GM21390 (cell line): Measurements from ENCODE around the gene ASTN2.

Experiments
- ATAC-seq: cut with Tn5 transposase; IDR thresholded peaks from one replicate; pipeline ENCODE4 v1.9.1; 2021; ENCODE audit not compliant: unreplicated experiment

The ASTN2 gene

DNA sequence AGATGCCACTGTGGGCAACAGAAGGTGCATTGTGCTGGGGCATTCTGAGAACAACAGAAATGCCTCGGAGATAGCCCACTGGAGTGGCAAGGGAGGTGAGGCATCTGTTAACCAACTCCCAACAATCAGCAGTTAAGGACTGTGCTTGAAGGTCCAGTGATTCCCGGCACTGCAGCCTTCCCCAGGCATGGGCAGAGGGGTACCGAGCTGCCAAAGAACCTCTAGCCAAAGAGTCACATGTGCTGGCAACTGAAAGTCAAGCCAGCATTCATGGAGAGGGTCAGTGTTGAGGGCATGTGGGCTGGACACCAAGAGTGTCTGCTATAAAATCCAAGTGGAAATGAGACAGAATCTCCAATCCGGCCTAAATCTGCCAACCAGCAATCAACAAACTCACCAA lies 149.6 kb downstream of the ASTN2 start:
- ATAC-seq, result no peak

DNA sequence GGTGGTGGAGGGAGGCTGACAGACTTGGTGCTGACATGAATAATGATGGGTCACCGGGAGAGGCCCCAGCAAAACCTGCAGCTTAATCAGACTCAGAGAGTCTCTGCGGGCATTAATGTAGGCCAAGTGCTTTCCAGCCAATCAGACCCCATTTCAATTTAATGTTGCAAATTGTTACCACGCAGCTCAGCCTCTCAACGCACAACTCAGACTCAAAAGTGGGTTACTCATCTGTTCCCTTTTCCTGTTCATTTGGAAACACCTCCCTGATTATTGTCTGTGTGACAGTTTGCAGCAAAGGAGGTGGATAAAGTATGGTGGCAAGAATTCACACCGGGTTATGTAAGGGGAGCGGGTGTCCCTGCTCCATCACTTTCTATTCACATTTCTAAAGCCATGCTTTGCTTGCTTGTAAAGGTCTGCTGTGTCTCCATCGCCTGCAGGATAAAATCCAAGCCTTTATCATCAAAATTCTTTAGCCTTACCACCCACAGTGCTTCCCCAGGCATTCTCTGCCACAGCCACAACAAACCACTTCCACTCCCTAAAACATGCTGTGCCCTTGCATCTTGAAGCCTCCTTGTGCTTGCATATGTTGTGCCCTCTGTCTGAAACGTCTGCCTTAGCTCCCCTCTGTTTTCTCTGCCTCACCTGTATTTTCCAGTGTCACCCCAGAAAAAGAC lies 156.5 kb downstream of the ASTN2 start:
- no peak for ATAC-seq

DNA sequence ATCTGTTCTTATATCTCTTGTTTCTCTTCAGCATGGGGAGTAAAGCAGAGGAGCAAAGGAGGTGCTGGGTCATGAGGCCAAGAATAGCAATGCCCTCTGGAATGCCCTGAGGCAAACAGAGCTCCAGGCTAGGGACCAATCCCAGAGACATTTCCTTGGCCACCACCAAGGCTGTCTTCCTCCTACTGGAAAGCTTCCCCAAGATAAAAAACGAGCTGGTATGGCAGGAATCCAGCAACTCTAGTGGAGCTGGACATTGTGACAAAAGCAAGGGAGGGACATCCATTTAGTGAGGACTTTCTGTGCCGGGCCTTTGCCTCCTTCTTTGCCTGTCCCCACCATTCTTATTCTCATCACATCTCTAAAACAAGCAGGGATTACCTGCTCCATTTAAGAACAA lies 161.6 kb downstream of the ASTN2 start:
- ATAC-seq, result no peak

GRCh38 chr9:117250610-117251215 lies 164.1 kb downstream of the ASTN2 start:
- ATAC-seq, result no peak

- no peak for ATAC-seq
Measured at GRCh38 chr9:117249799-117250198, 165.1 kb downstream of the ASTN2 start.

GRCh38 chr9:117247266-117247665 lies 167.6 kb downstream of the ASTN2 start:
- no peak for ATAC-seq

GRCh38 chr9:117245175-117245829 lies 169.6 kb downstream of the ASTN2 start:
- no peak for ATAC-seq

DNA sequence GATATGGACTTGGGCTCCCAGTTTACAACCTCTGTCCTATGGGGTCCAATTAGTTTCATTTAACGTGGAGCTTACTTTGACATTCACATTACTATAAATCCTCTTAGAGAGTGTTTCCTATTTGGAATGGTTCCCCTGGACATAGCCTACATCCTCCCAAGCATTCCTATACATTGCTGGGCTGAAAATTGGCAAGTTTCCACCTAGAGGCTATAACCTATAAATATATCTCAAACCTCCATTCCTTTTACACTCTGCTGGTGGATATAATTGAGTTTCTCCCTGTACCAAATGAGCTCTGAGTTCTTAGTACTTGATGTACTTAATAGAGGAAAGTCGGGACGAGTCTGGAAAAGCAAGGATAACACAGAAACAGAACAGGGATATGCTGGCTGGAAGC lies 172.8 kb downstream of the ASTN2 start:
- ATAC-seq, result no peak

DNA sequence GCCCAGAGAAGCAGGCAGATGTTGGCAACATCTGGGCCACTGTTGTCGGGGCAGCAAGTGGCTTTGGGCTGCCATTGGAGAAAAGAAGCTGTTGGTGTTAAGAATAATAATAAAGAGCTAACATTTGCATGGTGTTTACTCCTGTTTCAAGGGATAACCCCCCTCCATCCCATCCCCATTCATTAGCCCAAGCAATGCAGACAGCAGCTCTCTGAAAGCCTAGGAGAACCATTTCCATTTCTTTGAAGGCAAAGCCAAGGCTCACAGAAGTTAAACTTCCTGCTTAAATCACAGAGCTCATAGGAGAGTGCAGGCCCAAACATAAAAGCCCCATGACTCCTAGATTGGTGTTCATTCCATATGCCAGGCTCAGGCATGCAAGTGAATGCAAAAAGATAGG lies 175.4 kb downstream of the ASTN2 start:
- ATAC-seq, result no peak

DNA sequence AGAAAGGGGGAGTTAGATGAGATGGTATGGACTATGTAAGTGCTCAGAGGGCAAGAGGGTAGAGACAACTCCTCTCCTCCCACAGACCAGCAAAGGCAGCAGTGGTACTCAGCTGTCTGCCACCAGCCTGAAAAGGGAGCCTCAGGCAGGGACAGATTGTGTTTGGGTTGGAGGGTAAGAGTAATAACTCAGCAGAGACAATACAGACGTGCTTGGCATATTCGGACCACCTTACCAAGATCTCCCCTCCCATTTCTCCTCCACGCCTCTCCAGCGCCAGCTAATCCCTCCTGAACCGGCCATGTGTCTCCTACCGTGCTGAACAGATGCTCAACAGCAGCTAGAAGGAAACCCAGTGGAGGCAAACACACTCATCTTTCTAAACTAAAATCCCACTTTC lies 180.8 kb downstream of the ASTN2 start:
- ATAC-seq, result no peak

DNA sequence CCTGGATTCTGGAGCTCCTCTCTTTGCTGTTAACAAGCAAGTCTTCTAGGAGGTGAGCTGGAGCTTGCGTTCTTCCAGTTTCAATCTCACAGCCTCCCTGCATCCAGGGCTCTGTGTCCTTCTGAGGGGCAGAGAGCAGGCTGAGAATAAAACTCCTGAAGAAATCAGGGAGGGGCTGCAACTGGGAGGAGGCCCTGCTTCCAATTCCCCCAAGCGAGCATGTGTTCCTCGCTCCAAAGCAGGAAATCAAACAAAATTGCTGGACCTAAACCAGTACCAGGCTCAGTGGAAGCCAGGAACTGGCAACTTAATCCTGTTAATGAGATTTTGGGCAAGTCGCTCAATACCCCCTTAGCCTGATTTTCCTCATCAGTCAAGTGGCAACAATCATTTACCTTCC lies 181.8 kb downstream of the ASTN2 start:
- no peak for ATAC-seq

DNA sequence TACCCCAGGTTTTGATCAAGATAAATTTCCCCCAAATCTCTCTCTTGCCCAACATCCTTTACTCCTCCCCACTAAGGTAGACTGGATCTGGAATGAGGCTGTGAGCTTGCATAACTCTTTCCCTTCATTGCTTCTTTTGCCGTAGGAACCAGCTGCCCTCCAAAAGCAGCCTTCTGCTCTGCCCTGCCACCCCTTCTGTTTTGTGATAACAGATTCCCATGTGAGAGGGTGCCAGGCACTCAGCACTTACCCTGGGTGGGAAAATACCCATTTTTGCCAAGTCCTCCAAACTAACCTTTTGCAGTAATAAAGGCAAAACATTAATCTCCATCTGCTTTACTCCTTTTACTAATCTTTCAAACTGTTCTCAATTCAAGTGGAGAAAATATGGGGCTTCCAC lies 182.6 kb downstream of the ASTN2 start:
- ATAC-seq, result no peak

- no peak for ATAC-seq
Measured at GRCh38 chr9:117231012-117231411, 183.8 kb downstream of the ASTN2 start.

GRCh38 chr9:117224695-117225094 lies 190.2 kb downstream of the ASTN2 start:
- ATAC-seq, result no peak

DNA sequence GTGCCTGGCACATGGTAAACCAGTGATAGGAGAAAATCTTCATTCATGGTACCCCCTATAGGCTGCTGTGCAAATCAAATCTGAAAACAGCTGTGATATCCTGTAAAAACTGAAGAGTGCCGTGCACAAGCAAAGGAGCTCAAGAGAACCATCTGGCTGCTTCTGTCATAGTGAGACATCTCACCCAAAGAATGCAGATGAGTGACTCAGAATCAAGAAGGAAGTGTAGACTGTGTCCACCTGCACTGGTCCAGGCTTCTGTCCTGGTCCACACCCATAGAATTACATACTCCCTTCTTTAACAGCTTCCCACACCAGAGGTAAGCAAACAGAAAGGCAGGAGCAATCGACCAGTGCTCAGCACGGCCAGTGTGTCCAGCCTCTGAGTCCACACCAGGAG lies 195.9 kb downstream of the ASTN2 start:
- ATAC-seq, result no peak

- ATAC-seq, result no peak
Measured at GRCh38 chr9:117214416-117214815, 200.4 kb downstream of the ASTN2 start.

DNA sequence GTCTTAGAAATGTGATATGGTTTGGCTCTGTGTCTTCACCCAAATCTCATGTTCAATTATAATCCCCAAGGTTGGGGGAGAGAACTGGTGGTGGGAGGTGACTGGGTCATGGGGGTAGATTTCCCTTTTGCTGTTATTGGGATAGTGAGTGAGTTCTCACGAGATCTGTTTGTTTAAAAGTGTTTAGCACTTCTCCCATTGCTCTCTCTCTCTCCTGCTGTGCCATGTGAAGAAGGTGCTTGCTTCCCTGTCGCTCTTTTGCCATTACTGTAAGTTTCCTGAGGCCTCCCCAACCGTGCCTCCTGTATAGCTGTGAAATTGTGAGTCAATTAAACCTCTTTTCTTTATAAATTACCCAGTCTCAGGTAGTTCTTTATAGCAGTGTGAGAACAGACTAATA lies 203.6 kb downstream of the ASTN2 start:
- ATAC-seq, result no peak

DNA sequence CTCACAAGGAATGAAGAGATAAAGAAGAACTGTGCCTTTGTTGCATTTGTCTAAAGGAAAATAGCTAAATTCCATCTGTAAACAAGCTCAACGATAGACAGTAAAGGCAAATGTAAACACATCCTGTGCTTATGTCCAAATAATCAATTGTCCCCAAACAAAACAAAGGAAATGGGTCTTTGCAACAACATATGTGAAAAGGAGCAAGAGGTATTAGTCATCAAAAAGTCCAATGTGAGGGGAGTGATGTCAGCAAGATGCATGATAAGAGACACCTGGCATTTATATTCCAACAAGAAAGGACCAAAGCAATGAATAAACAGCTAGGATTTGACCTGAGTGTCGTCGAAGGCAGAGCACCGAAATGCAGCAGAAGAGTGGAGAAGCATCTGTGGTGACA lies 209.1 kb downstream of the ASTN2 start:
- no peak for ATAC-seq

GRCh38 chr9:117204971-117205370 lies 209.9 kb downstream of the ASTN2 start:
- no peak for ATAC-seq

- no peak for ATAC-seq
Measured at GRCh38 chr9:117191504-117192261, 223.2 kb downstream of the ASTN2 start.

- ATAC-seq, result no peak
Measured at GRCh38 chr9:117189121-117189520, 225.7 kb downstream of the ASTN2 start.

- no peak for ATAC-seq
Measured at GRCh38 chr9:117188394-117188793, 226.5 kb downstream of the ASTN2 start.
